Neural cell (in vitro differentiated cells): ENCODE results near the gene SEPTIN8.
"Not testable (repeated sequence)": the region's sequence is repeated elsewhere in the genome, so short reads cannot be mapped to it uniquely, and the experiment has no call there.

Source experiments
- CTCF ChIP-seq: fragments of 450-650 bp; IDR thresholded peaks from 2 replicates; pipeline ENCODE4 v1.5.1; 2014; ENCODE audit warnings: antibody characterized with exemption, mild to moderate bottlenecking, moderate library complexity; ENCODE audit not compliant: poor library complexity, severe bottlenecking
- EP300 ChIP-seq: fragments of 450-650 bp; conservative IDR thresholded peaks from 2 replicates; pipeline ENCODE4 v1.6.1; 2014; ENCODE audit warnings: antibody characterized with exemption, mild to moderate bottlenecking, moderate library complexity; ENCODE audit not compliant: poor library complexity, severe bottlenecking
- EZH2 ChIP-seq: fragments of 200-600, 300-800 bp; shearing (Covaris generic), sonication (generic); IDR thresholded peaks from 2 replicates; pipeline ENCODE4 v1.6.1; 2014; ENCODE audit warnings: antibody characterized with exemption, low read length, borderline replicate concordance, mild to moderate bottlenecking; ENCODE audit not compliant: insufficient read depth, poor library complexity, severe bottlenecking
- RAD21 ChIP-seq: fragments of 450-650 bp; conservative IDR thresholded peaks from 2 replicates; pipeline ENCODE4 v1.6.1; 2014; ENCODE audit warnings: antibody characterized with exemption, mild to moderate bottlenecking, moderate library complexity
- SMC3 ChIP-seq: fragments of 450-650 bp; conservative IDR thresholded peaks from 2 replicates; pipeline ENCODE4 v1.6.1; 2014; ENCODE audit warnings: antibody characterized with exemption, mild to moderate bottlenecking, moderate library complexity; ENCODE audit not compliant: poor library complexity
- TAF1 ChIP-seq: IDR thresholded peaks from 2 replicates; pipeline ENCODE4 v1.6.1; 2012; ENCODE audit warnings: low read depth

- TF ChIP-seq EP300, CTCF, RAD21, TAF1, SMC3, EZH2: not testable (repeated sequence)
Measured at GRCh38 chr5:132802685-132803066, 25.6 kb upstream of the SEPTIN8 start.
